ENCODE measurements around the gene KSR2. TPM values are rescaled to one million over a fixed set of nuclear protein-coding genes. Genes with fewer than 3 reads are reported as not detected.

Gene KSR2
- total RNA-seq, 1 experiment from 2014 or later: 1.3 TPM

DNA sequence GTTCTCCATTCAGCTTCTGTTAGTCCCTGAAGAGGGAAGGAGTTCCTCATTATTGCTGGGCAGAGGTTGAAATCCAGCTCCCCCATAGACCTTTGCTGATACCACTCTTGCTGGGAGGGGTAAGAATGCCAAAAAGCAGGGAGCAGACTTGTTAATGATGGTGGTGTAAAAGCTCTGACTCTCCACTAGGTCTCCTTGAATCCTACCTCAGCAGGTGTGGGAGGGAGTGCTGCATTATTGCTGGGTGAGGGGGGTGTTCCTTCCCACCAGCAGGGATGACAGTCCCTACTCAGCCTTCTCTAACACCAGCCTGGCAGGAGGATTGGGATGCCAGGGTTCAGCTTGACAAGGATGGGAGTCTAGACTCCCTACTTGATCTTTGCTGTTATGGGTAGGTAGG, 421.6 kb downstream of the KSR2 start:
- no peak overlapping the region for H3K4me3 Mint-ChIP-seq

More for the DNA sequence above, 421.6 kb downstream of the KSR2 start:
- H3T11ph ChIP-seq (ENCODE audit: low read length): no peak overlapping the region
- no peak overlapping the region for H2BK5ac ChIP-seq (ENCODE audit: insufficient read length, low read length)
- no peaks in the 10 kb centered on the region for H3K79me2 ChIP-seq (ENCODE audit: insufficient read depth, low read length)
- H3K4me1 Mint-ChIP-seq: no peaks in the 10 kb centered on the region
- H3K27me3 ChIP-seq (ENCODE audit: insufficient read depth, low read length): no peaks in the 10 kb centered on the region
- no peak overlapping the region for H3K27ac ChIP-seq (ENCODE audit: insufficient read length, low read depth, low read length)
- no peak overlapping the region for H3K9ac ChIP-seq (ENCODE audit: extremely low read depth, insufficient read length, low read length)
- no peak overlapping the region for H2AFZ ChIP-seq (ENCODE audit: low read length)
- no peak overlapping the region for H3K14ac ChIP-seq (ENCODE audit: insufficient read depth, low read length)
- H3K23ac ChIP-seq (ENCODE audit: insufficient read length, low read depth, low read length): no peak overlapping the region
- H3K27ac Mint-ChIP-seq: no peak overlapping the region
- H3K18ac ChIP-seq (ENCODE audit: insufficient read length, low read depth, low read length): no peak overlapping the region
- no peak overlapping the region for H2BK12ac ChIP-seq (ENCODE audit: insufficient read length, low read depth, low read length)
- H3K9me3 Mint-ChIP-seq: peaks cover 0 to 2% of the 10 kb centered on the region in 2 experiments; a peak in 1 of 5 replicates
- no peak overlapping the region for H3K4me2 ChIP-seq (ENCODE audit: insufficient read depth, insufficient read length, low read length)
- no peak overlapping the region for H2AK5ac ChIP-seq (ENCODE audit: insufficient read length, low read length)
- H3K4me1 ChIP-seq (ENCODE audit: insufficient read depth, low read length): no peaks in the 10 kb centered on the region
- no peaks in the 10 kb centered on the region for H3K79me1 ChIP-seq (ENCODE audit: insufficient read depth, low read depth, low read length, poor library complexity, severe bottlenecking)
- no peak overlapping the region for H3K4ac ChIP-seq (ENCODE audit: low read depth, low read length)
- DNase-seq: no peak
- no peaks in the 10 kb centered on the region for H3K36me3 Mint-ChIP-seq (ENCODE audit: insufficient read depth in 1 of 3, low read depth in 3 of 3)
- no peaks in the 10 kb centered on the region for H3K23me2 ChIP-seq (ENCODE audit: insufficient read length, low read depth, low read length, poor library complexity, severe bottlenecking)
- no peak overlapping the region for H2BK120ac ChIP-seq (ENCODE audit: low read depth, low read length, poor library complexity, severe bottlenecking)
- H3K27me3 Mint-ChIP-seq (ENCODE audit: low read depth): peaks cover 3% of the 10 kb centered on the region
- H4K8ac ChIP-seq (replicated peaks; ENCODE audit: insufficient read length, low read depth, low read length): no peak overlapping the region
- H3K9me3 ChIP-seq (ENCODE audit: control insufficient read depth, low read depth, low read length): no peaks in the 10 kb centered on the region
- no peak overlapping the region for H2BK20ac ChIP-seq (ENCODE audit: low read depth, low read length, poor library complexity, severe bottlenecking)
- no peak overlapping the region for H4K91ac ChIP-seq (ENCODE audit: insufficient read length, low read depth, low read length)
- no peaks in the 10 kb centered on the region for H4K20me1 ChIP-seq (ENCODE audit: control insufficient read depth, insufficient read depth, insufficient read length)
- H2BK15ac ChIP-seq (ENCODE audit: low read depth, low read length): no peak overlapping the region
- no peak overlapping the region for H4K5ac ChIP-seq (ENCODE audit: insufficient read length, low read depth, low read length)
- TF ChIP-seq, protein P1, sequence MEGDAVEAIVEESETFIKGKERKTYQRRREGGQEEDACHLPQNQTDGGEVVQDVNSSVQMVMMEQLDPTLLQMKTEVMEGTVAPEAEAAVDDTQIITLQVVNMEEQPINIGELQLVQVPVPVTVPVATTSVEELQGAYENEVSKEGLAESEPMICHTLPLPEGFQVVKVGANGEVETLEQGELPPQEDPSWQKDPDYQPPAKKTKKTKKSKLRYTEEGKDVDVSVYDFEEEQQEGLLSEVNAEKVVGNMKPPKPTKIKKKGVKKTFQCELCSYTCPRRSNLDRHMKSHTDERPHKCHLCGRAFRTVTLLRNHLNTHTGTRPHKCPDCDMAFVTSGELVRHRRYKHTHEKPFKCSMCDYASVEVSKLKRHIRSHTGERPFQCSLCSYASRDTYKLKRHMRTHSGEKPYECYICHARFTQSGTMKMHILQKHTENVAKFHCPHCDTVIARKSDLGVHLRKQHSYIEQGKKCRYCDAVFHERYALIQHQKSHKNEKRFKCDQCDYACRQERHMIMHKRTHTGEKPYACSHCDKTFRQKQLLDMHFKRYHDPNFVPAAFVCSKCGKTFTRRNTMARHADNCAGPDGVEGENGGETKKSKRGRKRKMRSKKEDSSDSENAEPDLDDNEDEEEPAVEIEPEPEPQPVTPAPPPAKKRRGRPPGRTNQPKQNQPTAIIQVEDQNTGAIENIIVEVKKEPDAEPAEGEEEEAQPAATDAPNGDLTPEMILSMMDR (conservative IDR thresholded peaks at IDR 0.05): no peak
- H3K56ac ChIP-seq (ENCODE audit: insufficient read length, low read depth, low read length): no peak overlapping the region

Data from H9 (cell line).